ENCODE data around the gene HBD.
"Not testable (repeated sequence)": the region's sequence is repeated elsewhere in the genome, so short reads cannot be mapped to it uniquely, and the experiment has no call there.

HBD gene

DNA sequence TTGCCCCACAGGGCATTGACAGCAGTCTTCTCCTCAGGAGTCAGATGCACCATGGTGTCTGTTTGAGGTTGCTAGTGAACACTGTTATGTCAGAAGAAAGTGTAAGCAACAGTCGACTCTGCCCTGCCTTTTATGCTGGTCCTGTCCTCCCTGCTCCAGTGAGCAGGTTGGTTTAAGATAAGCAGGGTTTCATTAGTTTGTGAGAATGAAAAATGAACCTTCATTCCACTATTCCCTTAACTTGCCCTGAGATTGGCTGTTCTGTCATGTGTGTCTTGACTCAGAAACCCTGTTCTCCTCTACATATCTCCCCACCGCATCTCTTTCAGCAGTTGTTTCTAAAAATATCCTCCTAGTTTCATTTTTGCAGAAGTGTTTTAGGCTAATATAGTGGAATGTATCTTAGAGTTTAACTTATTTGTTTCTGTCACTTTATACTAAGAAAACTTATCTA is at the start of gene HBD:
Gene HBD (minus strand): TSS at position 103 of the 454 bp plus-strand sequence. CDS start 50 bp downstream, at position 53.
- DNase-seq = no peak

DNA sequence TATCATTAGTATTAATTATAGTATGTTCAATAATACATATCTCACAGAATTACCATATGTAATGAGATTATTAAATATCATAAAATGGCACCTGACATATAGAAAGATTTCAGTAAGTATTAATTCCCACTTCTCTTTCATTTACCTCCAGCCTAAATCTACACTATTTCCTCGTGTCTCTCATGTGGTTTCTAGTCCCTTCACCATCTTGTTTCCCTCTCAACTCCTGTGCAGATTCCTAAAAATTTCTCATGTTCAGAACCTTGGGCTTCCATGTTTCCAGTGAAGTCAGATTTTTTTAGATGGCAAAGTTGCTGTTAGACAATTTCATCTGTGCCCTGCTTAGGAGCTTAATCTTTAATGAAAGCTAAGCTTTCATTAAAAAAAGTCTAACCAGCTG is 49.6 kb upstream of the HBD start:
- DNase-seq = no peak

DNA sequence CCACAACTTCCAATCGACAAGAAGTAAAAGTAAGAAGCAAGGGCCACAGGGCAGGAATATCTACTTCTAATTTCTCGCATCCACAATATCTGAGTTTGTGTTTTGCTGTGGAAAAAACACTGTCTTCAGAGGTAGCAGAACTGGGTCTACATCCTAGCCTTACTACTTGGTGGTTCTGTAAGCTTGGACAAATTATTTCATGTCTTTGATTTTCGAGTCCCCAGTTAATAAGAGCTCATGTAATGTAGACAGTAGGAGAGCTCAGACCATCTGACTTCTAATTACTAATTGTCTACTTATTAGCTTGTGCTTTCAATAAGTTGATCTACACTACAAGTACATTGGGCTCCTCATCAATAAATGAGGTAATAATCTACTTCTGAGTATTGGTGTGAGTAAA is 48.8 kb upstream of the HBD start:
- no peak for DNase-seq

DNA sequence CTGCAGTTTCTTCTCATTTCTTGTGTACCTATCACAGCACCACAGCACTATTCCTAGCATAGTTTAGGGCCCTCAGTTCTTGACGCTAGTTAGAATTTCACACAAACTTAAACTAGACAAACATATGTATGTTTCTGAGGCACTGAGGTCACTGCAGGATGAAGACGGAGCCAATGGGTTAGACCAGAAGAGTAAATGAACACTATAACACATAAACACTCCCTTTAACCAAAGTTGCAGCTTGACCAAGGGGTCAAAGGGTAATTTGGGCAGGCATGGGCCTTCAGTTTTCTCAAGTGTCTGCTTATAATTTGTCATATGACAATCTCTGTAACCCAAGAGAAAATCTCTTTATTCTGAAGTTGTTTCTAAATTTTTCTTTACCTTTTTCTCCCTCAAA is 48.3 kb upstream of the HBD start:
- DNase-seq = no peak

DNA sequence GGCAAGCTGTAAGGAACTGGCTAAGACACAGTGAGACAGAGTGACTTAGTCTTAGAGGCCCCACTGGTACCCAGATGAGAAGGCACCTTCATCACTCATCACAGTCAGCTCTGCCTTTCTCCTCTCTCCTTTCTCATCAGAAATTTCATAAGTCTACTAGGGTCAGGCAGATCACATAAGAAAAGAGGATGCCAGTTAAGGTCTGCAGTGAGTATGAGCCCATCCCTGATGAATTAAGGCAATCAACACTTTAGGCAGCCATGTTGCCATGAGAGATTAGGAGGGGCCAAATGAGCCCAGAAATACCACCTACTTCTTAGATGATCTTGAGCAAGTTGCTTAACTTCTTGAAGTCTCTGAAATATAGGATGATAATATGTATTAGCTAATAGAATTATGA is 47.3 kb upstream of the HBD start:
- DNase-seq = no peak

DNA sequence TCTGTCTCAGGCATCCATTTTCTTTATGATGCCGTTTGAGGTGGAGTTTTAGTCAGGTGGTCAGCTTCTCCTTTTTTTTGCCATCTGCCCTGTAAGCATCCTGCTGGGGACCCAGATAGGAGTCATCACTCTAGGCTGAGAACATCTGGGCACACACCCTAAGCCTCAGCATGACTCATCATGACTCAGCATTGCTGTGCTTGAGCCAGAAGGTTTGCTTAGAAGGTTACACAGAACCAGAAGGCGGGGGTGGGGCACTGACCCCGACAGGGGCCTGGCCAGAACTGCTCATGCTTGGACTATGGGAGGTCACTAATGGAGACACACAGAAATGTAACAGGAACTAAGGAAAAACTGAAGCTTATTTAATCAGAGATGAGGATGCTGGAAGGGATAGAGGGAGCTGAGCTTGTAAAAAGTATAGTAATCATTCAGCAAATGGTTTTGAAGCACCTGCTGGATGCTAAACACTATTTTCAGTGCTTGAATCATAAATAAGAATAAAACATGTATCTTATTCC is 46.4 kb upstream of the HBD start:
- no peak for DNase-seq

DNA sequence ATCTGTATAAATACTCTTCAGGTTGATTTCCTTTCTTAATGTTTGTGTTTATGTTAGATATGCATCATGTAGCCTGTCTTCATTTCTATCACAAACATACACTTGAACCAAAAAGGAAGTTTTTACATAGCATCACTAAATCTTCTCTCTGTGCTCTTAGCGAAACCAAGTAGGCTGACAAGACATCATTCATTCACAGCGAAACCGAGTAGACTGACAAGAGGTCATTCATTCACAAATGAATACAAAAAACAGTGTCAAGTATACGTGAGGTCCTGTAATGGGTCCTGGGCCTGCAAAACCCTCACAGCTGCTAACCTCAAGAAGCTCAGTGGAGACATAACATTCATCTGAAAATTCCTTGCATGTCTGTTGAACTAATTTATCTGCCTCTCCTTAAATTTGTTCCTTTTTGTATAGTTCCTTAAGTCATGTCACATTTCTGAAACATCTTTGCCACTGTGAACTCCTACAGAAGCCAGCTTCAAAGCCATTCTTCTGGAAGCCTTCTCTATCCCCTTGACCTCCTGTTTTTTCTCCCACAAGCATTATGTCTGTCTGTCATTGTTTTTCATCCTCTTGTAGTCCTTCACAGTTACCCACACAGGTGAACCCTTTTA is 45.3 kb upstream of the HBD start:
- no peak for DNase-seq

DNA sequence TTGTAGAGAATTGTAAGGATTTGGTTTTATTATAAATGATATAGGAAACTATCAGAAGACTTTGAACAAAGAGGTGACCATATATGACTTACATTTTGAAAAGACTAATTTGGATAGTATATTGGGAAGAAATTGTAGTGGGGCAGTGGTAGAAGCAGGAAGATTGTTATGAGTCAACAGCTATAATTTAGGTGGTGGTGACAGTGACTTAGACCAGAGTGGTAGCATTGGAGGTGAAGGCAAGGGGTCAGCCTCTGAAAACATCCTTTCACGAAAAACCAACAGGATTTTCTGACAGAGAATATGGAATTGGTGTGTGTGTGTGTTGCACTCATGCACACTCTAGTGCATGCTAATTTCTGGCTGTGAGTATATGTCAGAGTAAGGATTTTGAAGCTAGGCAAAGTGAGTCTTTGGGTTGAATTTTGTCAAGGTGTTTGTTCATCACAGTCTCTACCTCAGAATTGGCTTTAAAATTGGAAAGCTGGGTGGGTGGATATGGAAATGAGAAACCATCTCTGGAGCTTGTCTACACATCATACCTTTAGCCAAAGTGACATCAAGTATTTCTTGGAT is 43.6 kb upstream of the HBD start:
- no peak for DNase-seq

DNA sequence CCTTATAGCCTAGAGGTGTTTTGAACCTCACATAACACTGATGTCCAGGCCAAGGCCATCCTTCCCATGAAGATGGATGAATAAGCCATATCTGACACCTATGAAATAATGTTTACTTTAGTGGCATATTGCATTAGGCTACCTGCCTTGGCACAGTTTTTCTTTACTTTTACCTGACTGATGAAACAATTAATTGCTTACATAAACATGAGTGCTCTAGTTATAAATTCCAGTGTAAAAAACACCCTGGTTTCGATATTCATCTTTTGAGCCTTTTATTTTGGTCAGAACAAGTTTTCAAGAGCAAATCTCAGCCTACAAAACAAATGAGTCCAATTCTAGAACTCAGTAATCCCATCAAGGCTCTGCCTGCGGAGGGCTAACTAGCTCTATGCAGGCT is 42.4 kb upstream of the HBD start:
- DNase-seq = no peak

DNA sequence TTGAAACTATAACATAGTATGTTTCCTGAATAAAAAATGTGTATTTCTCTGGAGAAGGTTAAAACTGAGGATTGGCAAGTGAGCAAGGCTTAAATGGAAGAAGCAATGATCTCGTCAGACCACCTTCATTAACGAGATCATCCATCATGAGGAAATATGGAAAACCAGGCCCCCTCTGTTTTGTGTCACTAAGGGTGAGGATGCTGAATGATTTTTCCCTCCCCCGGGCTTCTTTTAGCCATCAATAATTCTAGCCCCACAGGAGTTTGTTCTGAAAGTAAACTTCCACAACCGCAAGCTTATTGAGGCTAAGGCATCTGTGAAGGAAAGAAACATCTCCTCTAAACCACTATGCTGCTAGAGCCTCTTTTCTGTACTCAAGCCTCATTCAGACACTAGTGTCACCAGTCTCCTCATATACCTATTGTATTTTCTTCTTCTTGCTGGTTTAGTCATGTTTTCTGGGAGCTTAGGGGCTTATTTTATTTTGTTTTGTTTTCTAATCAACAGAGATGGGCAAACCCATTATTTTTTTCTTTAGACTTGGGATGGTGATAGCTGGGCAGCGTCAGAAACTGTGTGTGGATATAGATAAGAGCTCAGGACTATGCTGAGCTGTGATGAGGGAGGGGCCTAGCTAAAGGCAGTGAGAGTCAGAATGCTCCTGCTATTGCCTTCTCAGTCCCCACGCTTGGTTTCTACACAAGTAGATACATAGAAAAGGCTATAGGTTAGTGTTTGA is 41.3 kb upstream of the HBD start:
- DNase-seq = no peak

DNA sequence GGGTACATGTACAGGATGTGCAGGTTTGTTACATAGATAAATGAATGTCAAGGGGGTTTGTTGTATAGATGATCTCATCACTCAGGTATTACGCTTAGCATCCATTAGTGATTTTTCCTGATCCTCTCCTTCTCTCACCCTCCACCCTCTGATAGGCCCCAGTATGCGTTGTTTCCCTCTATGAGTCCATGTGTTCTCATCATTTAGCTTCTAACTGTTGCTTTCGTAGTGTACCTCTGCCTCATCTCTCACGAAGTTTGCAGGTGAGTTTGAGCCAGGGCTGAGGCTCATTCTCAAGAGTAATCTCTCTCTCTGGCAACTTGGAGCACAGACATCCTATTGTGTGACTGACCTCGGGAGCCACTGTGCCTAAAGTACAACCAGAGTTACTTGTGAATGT is 40.1 kb upstream of the HBD start:
- no peak for DNase-seq

DNA sequence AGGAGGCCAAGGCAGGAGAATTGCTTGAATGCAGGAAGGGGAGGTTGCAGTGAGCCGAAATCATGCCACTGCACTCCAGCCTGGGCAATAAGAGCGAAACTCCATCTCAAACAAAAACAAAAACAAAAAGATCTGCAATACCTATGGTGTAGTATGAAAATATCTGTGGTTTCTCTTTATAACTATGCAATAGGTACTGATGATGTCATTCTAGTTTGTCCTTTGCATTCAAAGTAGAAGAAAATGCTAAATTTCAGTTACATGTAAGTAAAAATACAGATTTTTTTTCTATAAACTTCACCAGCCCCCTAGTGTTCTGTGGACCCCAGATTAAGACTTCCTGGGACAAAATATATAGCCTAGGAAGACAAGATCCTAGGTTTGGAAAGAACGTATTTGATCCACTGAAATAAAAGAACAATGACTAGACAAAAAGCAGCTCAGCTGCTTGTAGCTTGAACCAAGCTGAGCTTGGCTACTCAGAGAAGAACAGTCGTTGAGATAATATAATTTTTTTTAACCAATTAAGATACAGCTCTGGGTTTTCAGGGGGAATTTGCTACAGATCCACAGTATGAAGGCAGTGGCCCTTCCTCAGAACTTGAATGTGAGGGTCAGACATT is 38.2 kb upstream of the HBD start:
- no peak for DNase-seq

DNA sequence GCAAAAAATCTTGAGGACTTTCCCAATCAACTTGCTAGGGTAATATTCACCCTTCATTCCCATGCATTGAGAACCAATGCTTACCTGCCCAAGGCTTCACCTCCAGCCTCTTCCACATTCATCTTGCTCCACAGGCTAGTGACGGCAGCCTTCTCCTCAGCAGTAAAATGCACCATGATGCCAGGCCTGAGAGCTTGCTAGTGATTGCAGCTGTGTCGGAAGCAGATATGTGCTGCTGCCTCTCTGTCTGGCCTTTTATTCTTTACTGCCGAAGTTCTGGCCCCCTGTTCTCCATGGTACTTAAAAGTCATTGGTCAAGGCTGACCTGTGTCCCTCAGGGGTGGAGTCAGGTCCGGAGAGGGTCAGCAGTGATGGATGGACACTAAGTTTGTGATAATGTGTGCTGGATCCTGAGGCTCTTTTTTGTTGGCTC is 35.4 kb upstream of the HBD start, which contains the start of gene HBE1:
Gene HBE1 (minus strand): TSS at position 231 of the 433 bp plus-strand sequence. CDS start 55 bp downstream, at position 176.
- no peak for DNase-seq

DNA sequence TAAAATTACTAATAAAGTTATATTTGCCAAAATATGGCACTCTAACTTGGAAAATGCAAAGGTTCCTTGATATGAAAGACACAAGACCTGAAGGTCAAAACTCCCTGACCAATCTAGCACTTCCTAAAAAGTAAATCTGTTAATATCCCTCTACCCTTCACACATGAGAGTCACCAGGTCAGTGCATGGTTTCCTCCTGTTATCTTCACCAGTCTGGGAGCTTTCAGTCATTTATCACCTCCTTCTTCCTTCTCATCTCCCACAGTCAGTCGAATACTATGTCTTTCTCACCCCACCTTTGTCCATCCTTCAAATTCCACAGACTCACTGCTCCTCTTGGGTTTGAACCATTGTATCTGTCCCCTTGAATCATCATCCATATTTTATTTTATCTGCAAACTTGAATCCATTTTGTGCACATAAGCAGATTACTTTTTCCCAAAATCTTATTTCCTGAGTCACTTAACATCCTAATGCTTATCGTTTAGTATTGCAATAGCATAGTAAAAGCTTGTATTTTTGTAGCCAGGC is 32.8 kb upstream of the HBD start:
- DNase-seq = no peak

DNA sequence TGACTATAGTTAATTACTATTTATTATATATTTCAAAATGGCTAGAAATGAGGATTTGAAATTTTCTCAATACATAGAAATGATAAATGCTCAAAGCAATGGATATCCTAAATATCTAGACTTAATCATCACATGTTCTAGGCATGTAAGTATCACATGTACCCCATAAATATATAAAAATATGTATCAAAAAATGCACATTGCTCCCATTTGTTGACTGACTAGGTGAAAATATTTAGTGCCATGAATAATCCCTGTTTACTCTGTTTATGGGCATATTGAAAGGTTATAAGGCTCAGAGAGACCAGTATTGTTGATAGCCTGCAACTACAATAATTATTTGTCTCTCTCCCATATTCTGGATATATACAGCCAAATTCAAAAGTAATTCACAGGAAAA is 32.3 kb upstream of the HBD start:
- DNase-seq = no peak

DNA sequence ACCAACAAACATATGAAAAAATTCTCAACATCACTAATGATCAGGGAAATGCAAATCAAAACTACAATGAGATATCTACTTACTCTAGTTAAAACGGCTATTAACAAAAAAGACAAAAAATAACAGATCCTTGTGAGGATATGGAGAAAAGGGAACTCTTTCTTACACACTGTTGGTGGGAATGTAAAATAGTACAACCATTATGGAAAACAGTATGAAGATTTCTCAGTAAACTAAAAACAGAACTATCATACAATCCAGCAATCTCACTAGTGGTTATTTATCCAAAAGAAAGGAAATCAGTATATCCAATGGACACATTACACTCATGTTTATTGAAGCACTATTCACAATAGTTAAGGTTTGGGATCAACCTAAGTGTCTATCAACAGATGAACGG is 31.5 kb upstream of the HBD start:
- DNase-seq = no peak

DNA sequence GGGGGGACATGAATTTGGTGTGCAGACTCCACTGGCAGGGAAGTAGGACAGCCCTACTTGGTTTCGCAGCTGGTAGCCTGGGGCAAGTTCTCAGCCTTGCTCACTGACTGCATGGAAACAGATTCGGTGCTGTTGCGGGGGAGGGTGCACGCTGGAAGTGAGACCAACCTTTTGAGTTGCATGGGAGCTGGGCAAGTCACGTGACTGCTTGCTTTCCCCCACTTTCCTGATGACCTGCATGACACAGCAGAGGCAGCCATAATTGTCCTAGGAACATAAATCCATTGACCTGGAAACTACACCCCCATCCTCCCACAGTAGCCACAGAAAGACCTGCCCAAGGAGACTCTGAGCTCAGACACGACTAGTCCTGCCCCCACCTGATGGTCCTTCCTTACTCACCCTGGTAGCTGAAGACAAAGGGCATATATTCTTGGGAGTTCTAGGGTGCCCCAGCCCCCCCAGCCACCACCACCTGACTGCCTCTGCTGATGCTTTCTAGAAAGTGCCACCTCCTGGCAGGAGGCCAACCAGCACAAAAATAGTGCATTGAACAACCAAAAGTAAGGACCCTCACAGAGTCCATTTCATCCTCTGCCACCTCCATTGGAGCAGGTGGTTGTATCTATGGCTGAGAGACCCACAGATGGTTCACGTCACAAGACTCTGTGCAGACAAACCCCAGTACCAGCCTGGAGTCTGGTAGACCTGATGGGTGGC is 24.4 kb upstream of the HBD start:
- no peak for DNase-seq

DNA sequence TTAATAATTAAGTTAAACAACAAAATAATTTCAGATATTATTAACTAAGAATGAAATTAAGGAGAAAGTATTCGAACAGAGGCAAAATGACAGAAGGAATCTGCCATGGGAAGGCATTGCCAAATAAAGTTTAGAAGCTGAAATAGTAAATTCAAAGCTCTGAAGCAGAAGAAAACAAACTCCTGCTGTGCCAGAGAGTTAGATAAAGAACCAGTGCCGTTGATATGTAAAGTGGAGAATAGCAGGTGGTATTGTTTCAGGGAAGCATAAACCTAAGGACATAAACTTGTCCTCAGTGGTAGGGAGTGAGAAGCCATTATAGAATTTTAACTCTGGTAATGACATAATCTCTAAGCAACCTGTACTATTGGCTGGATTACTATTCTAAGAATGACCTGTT is 23.0 kb upstream of the HBD start:
- no peak for DNase-seq

DNA sequence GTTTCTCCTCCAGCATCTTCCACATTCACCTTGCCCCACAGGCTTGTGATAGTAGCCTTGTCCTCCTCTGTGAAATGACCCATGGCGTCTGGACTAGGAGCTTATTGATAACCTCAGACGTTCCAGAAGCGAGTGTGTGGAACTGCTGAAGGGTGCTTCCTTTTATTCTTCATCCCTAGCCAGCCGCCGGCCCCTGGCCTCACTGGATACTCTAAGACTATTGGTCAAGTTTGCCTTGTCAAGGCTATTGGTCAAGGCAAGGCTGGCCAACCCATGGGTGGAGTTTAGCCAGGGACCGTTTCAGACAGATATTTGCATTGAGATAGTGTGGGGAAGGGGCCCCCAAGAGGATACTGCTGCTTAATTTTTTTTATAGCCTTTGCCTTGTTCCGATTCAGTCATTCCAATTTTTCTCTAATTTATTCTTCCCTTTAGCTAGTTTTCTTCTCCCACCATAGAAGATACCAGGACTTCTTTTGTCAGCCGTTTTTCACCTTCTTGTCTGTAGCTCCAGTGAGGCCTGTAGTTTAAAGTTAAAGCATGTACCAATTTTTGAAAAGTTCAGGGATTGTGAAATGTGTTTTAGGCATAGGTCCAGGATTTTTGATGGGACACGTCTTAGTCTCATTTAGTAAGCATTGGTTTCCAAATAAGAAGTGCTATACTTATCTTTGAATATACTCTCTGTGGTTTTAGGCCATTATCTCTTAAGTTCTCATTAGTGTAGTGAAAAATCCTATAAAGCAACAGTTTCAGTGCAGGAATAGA is 20.5 kb upstream of the HBD start, which contains the start of gene HBG2:
Gene HBG2 (minus strand): TSS at position 136 of the 768 bp plus-strand sequence. CDS start 53 bp downstream, at position 83.
- not testable (repeated sequence) for DNase-seq

DNA sequence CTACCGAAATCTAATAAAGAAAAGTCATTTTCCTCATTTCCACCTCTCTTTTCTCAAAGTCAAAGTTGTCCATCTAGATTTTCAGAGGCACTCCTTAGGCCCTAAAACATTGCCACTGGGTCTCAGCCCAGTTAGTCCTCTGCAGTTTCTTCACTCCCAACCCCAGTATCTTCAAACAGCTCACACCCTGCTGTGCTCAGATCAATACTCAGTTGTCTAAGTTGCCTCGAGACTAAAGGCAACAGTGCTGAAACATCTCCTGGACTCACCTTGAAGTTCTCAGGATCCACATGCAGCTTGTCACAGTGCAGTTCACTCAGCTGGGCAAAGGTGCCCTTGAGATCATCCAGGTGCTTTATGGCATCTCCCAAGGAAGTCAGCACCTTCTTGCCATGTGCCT is 19.7 kb upstream of the HBD start:
- DNase-seq = not testable (repeated sequence)

DNA sequence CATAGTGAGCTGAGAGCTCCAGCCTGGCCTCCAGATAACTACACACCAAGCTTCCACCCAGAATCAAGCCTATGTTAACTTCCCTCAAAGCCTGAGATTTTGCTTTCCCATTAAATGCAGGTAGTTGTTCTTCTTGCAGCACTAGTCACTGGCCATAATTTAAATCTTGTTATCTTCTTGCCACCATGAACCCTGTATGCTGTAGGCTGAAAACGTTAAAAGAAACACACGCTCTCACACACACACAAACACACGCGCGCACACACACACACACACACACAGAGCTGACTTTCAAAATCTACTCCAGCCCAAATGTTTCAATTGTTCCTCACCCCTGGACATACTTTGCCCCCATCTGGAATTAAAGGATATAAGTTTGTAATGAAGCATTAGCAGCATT is 19.2 kb upstream of the HBD start:
- not testable (repeated sequence) for DNase-seq

DNA sequence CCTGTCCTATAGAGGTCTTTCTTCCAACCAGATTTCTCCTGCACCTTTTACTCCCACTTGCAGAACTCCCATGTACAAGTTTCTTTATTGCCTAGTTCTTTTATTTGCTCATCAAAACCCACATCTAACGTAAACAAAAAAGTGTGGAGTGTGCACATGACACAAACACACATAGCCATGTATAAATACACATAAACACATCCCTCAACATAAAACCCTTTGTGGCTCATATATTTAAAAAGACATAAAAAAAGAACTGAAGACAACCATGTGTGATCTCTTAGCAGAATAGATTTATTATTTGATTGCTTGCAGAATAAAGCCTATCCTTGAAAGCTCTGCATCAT is 18.6 kb upstream of the HBD start:
- no peak for DNase-seq

Data from activated CD4-positive, CD25-positive, alpha-beta regulatory T cell (primary cell).